ENCODE measurements around the gene ADARB2.

Gene ADARB2

GRCh38 chr10:1369197-1369596, 368.1 kb downstream of the ADARB2 start:
- TF ChIP-seq EZH2phosphoT487 (IDR thresholded peaks at IDR 0.05; ENCODE audit: borderline replicate concordance, low read length), result no peak

GRCh38 chr10:1368842-1369171, 368.5 kb downstream of the ADARB2 start:
- no peaks in the 10 kb centered on the region for H3K9me2 ChIP-seq (replicated peaks; ENCODE audit: control insufficient read depth, low read length)
- H4K20me1 ChIP-seq (ENCODE audit: control insufficient read depth, insufficient read depth, low read depth, low read length), result no peaks in the 10 kb centered on the region
- peaks cover 17% of the 10 kb centered on the region for H3K4me1 ChIP-seq (ENCODE audit: control insufficient read depth, low read length)
- H3K27me3 ChIP-seq (ENCODE audit: control insufficient read depth, low read length), result peaks cover 13% of the 10 kb centered on the region; the same call in 1 of the 2 replicates
- H3K4me3 ChIP-seq (ENCODE audit: low read length), result no peak overlapping the region
- no peaks in the 10 kb centered on the region for H3K36me3 ChIP-seq (ENCODE audit: control insufficient read depth, low read length)
- peaks cover 5% of the 10 kb centered on the region; the same call in 1 of the 2 replicates for H3F3A ChIP-seq (ENCODE audit: control insufficient read depth, insufficient read depth)
- H3K9me3 ChIP-seq (ENCODE audit: control insufficient read depth, insufficient read depth, low read length), result no peaks in the 10 kb centered on the region
- H3K79me2 ChIP-seq (ENCODE audit: control insufficient read depth, low read length), result no peaks in the 10 kb centered on the region
- H3K4me2 ChIP-seq (ENCODE audit: low read length), result no peak overlapping the region; the same call in 1 of the 2 replicates
- TF ChIP-seq EZH2phosphoT487 (IDR thresholded peaks at IDR 0.05; ENCODE audit: borderline replicate concordance, low read length), result no peak
- peak; percentile 68 for TF ChIP-seq CTCF (IDR thresholded peaks at IDR 0.05; ENCODE audit: low read depth, low read length, poor library complexity, severe bottlenecking)
- H3K27ac ChIP-seq (ENCODE audit: low read depth, low read length), result no peak overlapping the region

More at GRCh38 chr10:1369197-1369596, 368.1 kb downstream of the ADARB2 start:
- Histone ChIP-seq H3K36me3 (ENCODE audit: control insufficient read depth, low read length) (no peaks in the 10 kb centered on the region), H3K4me3 (ENCODE audit: low read length) (no peak overlapping the region), H3K9me3 (ENCODE audit: control insufficient read depth, insufficient read depth, low read length) (no peaks in the 10 kb centered on the region), H4K20me1 (ENCODE audit: control insufficient read depth, insufficient read depth, low read depth, low read length) (no peaks in the 10 kb centered on the region), H3K9me2 (replicated peaks; ENCODE audit: control insufficient read depth, low read length) (no peaks in the 10 kb centered on the region), H3K4me2 (ENCODE audit: low read length) (no peak overlapping the region; the same call in 1 of the 2 replicates), H3K27me3 (ENCODE audit: control insufficient read depth, low read length) (peaks cover 13% of the 10 kb centered on the region; the same call in 1 of the 2 replicates), H3K27ac (ENCODE audit: low read depth, low read length) (no peak overlapping the region), H3K79me2 (ENCODE audit: control insufficient read depth, low read length) (no peaks in the 10 kb centered on the region), H3F3A (ENCODE audit: control insufficient read depth, insufficient read depth) (peaks cover 5% of the 10 kb centered on the region; the same call in 1 of the 2 replicates), H3K4me1 (ENCODE audit: control insufficient read depth, low read length) (peaks cover 17% of the 10 kb centered on the region)

- no peaks in the 10 kb centered on the region for H3K9me2 ChIP-seq (replicated peaks; ENCODE audit: control insufficient read depth, low read length)
- TF ChIP-seq CTCF (IDR thresholded peaks at IDR 0.05; ENCODE audit: low read depth, low read length, poor library complexity, severe bottlenecking) (no peak), EZH2phosphoT487 (IDR thresholded peaks at IDR 0.05; ENCODE audit: borderline replicate concordance, low read length) (no peak)
- H3F3A ChIP-seq (ENCODE audit: control insufficient read depth, insufficient read depth), result peaks cover 5% of the 10 kb centered on the region; the same call in 1 of the 2 replicates
- H3K4me3 ChIP-seq (ENCODE audit: low read length), result no peak overlapping the region
- H3K79me2 ChIP-seq (ENCODE audit: control insufficient read depth, low read length), result no peaks in the 10 kb centered on the region
- H4K20me1 ChIP-seq (ENCODE audit: control insufficient read depth, insufficient read depth, low read depth, low read length), result no peaks in the 10 kb centered on the region
- no peaks in the 10 kb centered on the region for H3K9me3 ChIP-seq (ENCODE audit: control insufficient read depth, insufficient read depth, low read length)
- no peaks in the 10 kb centered on the region for H3K36me3 ChIP-seq (ENCODE audit: control insufficient read depth, low read length)
- H3K4me2 ChIP-seq (ENCODE audit: low read length), result no peak overlapping the region
- no peak overlapping the region for H3K27ac ChIP-seq (ENCODE audit: low read depth, low read length)
- peaks cover 17% of the 10 kb centered on the region for H3K4me1 ChIP-seq (ENCODE audit: control insufficient read depth, low read length)
- peaks cover 13% of the 10 kb centered on the region; the same call in 1 of the 2 replicates for H3K27me3 ChIP-seq (ENCODE audit: control insufficient read depth, low read length)
These were observed 369.1 kb downstream of the ADARB2 start for GRCh38 chr10:1367938-1368841.

Measured in DOHH2 (cell line).